Measurements from ENCODE around the gene SMG6.

- TF ChIP-seq POLR2A (IDR thresholded peaks at IDR 0.05), result no peak
- TF ChIP-seq, protein P1, sequence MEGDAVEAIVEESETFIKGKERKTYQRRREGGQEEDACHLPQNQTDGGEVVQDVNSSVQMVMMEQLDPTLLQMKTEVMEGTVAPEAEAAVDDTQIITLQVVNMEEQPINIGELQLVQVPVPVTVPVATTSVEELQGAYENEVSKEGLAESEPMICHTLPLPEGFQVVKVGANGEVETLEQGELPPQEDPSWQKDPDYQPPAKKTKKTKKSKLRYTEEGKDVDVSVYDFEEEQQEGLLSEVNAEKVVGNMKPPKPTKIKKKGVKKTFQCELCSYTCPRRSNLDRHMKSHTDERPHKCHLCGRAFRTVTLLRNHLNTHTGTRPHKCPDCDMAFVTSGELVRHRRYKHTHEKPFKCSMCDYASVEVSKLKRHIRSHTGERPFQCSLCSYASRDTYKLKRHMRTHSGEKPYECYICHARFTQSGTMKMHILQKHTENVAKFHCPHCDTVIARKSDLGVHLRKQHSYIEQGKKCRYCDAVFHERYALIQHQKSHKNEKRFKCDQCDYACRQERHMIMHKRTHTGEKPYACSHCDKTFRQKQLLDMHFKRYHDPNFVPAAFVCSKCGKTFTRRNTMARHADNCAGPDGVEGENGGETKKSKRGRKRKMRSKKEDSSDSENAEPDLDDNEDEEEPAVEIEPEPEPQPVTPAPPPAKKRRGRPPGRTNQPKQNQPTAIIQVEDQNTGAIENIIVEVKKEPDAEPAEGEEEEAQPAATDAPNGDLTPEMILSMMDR (IDR thresholded peaks at IDR 0.05), result no peak
Observed at GRCh38 chr17:2076087-2076984, 227.2 kb downstream of the SMG6 start.

Measured in uterus (tissue), 2 donors.